HL-60/S4 treated with phorbol 12-myristate 13-acetate at 8.2 ng/mL for 4 days and 3 days (cell line): ENCODE measurements around the gene AMOTL1.
"Not testable (repeated sequence)": the region's sequence is repeated elsewhere in the genome, so short reads cannot be mapped to it uniquely, and the experiment has no call there.

ENCODE experiments used
- in situ Hi-C: fragments of 300-500 bp; cut with MboI; formaldehyde crosslinking; loops from 2 replicates; pipeline ENCODE4 v1.15.0; 2022; ENCODE audit warnings: low sequenced_read_pairs

Gene AMOTL1

GRCh38 chr11:94844031-94844430 lies 75.9 kb downstream of the AMOTL1 start:
- in situ Hi-C loops: no loop called here

GRCh38 chr11:94845622-94846021 lies 77.5 kb downstream of the AMOTL1 start:
- in situ Hi-C loops: no loop called here

GRCh38 chr11:94849839-94850238 lies 81.7 kb downstream of the AMOTL1 start:
- in situ Hi-C loops: no loop called here

GRCh38 chr11:94851864-94852636 lies 83.9 kb downstream of the AMOTL1 start:
- in situ Hi-C loops: no loop called here

GRCh38 chr11:94853288-94853687 lies 85.1 kb downstream of the AMOTL1 start:
- in situ Hi-C loops: not testable (repeated sequence)

GRCh38 chr11:94853836-94854235 lies 85.7 kb downstream of the AMOTL1 start:
- in situ Hi-C loops: no loop called here

GRCh38 chr11:94854770-94855633 lies 86.8 kb downstream of the AMOTL1 start:
- in situ Hi-C loops: no loop called here

GRCh38 chr11:94855666-94856065 lies 87.5 kb downstream of the AMOTL1 start:
- in situ Hi-C loops: no loop called here

GRCh38 chr11:94856443-94856842 lies 88.3 kb downstream of the AMOTL1 start:
- in situ Hi-C loops: no loop called here

GRCh38 chr11:94857337-94857736 lies 89.2 kb downstream of the AMOTL1 start:
- in situ Hi-C loops: no loop called here

- in situ Hi-C loops: no loop called here
Observed at GRCh38 chr11:94858012-94858705, 90.0 kb downstream of the AMOTL1 start.

- in situ Hi-C loops: no loop called here
Observed at GRCh38 chr11:94860333-94860732, 92.2 kb downstream of the AMOTL1 start.

- in situ Hi-C loops: no loop called here
Observed at GRCh38 chr11:94861306-94861845, 93.2 kb downstream of the AMOTL1 start.

- in situ Hi-C loops: no loop called here
Observed at GRCh38 chr11:94862926-94863880, 95.0 kb downstream of the AMOTL1 start.

- in situ Hi-C loops: no loop called here
Observed at GRCh38 chr11:94864506-94865045, 96.4 kb downstream of the AMOTL1 start.

- in situ Hi-C loops: no loop called here
Observed at GRCh38 chr11:94866231-94866822, 98.2 kb downstream of the AMOTL1 start.

- in situ Hi-C loops: no loop called here
Observed at GRCh38 chr11:94866936-94867795, 99.0 kb downstream of the AMOTL1 start.

- in situ Hi-C loops: no loop called here
Observed at GRCh38 chr11:94868468-94868867, 100.3 kb downstream of the AMOTL1 start.
